GM12878 (cell line): ENCODE data around the gene MCCD1. TPM values are rescaled to one million over a fixed set of nuclear protein-coding genes. Genes with fewer than 3 reads are reported as not detected.

Experiments
- ATAC-seq: fragments of 200-7000 bp; cut with Tn5 transposase; 3 replicates; pipeline ENCODE4 v1.9.1; 2020; ENCODE audit warnings: mild to moderate bottlenecking, moderate library complexity
- Bru-seq: library from RNA; stranded (reverse); fragments of 400-500 nt; gene quantifications from one replicate; lab custom pipeline; 2021; lab: Mats Ljungman, UMichigan
- BruChase-seq, 2 experiments: library from RNA; stranded (reverse); fragments of 400-500 nt; gene quantifications; one replicate each; lab custom pipeline; 2021; lab: Mats Ljungman, UMichigan
- BruUV-seq: library from RNA; stranded (reverse); fragments of 400-500 nt; replicated peaks from 2 replicates; lab custom pipeline; 2021; lab: Mats Ljungman, UMichigan
- CTCF ChIA-PET: fragments of 300-600 bp; sonication (Branson Sonifier 250); formaldehyde crosslinking; extraction: SDS; loops from one replicate; lab custom pipeline; 2021; ENCODE audit warnings: inconsistent platforms; lab: Yijun Ruan, JAX
- POLR2A ChIA-PET: fragments of 350-600 bp; formaldehyde crosslinking; extraction: SDS; loops from one replicate; lab custom pipeline; 2021; ENCODE audit warnings: inconsistent platforms; lab: Charles Lee
- RAD21 ChIA-PET: fragments of 300-600 bp; sonication (Branson Sonifier 250); formaldehyde crosslinking; loops from one replicate; lab custom pipeline; 2023; ENCODE audit warnings: antibody characterized with exemption; ENCODE audit not compliant: unreplicated experiment; lab: Charles Lee
- SMC1A ChIA-PET: fragments of 300-600 bp; sonication (Branson Sonifier 250); formaldehyde crosslinking; loops from one replicate; lab custom pipeline; 2023; ENCODE audit not compliant: unreplicated experiment, uncharacterized antibody; lab: Charles Lee
- DNase-seq: peaks from one replicate; pipeline ENCODE4 v3.0.0-alpha.2; 2011; ENCODE audit warnings: low read depth, low spot score
- FAIRE-seq: peaks from 3 replicates; lab custom pipeline; 2011; peaks lifted over from hg19 to GRCh38; lab: Jason Lieb, UNC
- H2AFZ ChIP-seq: 2 replicates; pipeline ENCODE4 v1.6.0; 2011; ENCODE audit warnings: low read depth, low read length, control low read depth; ENCODE audit not compliant: control insufficient read depth
- H3K27ac ChIP-seq: 2 replicates; pipeline ENCODE4 v1.5.1; 2011; ENCODE audit warnings: control low read depth; ENCODE audit not compliant: control insufficient read depth, insufficient read depth
- H3K27me3 ChIP-seq, 2 experiments: replicated peaks in 1 of 2; 2 replicates each; pipeline versions ENCODE4 v1.6.0 to v1.6.1; 2011; ENCODE audit warnings: low read length in 1 of 2; ENCODE audit not compliant: control insufficient read depth in 2 of 2, insufficient read depth in 2 of 2
- H3K36me3 ChIP-seq, 2 experiments: 2 replicates each; pipeline ENCODE4 v1.5.1; 2011; ENCODE audit warnings: low read length in 1 of 2; ENCODE audit not compliant: control insufficient read depth in 2 of 2, insufficient read depth in 2 of 2
- H3K4me1 ChIP-seq: 2 replicates; pipeline ENCODE4 v1.6.1; 2011; ENCODE audit warnings: mild to moderate bottlenecking, low read length, moderate library complexity, mixed read lengths; ENCODE audit not compliant: control insufficient read depth, insufficient read depth
- H3K4me2 ChIP-seq: 2 replicates; pipeline ENCODE4 v1.6.0; 2011; ENCODE audit warnings: control low read depth; ENCODE audit not compliant: control insufficient read depth, insufficient read depth
- H3K4me3 ChIP-seq: fragments of 200-600 bp; sonication (generic); 2 replicates; pipeline ENCODE4 v1.5.1; 2016
- H3K79me2 ChIP-seq: 2 replicates; pipeline ENCODE4 v1.6.0; 2011; ENCODE audit warnings: low read length; ENCODE audit not compliant: control insufficient read depth, insufficient read depth
- H3K9ac ChIP-seq: 2 replicates; pipeline ENCODE4 v1.8.0; 2011; ENCODE audit warnings: low read length, control low read depth, mixed read lengths; ENCODE audit not compliant: control insufficient read depth, insufficient read depth
- H3K9me3 ChIP-seq: replicated peaks from 3 replicates; pipeline ENCODE4 v1.5.1; 2011; ENCODE audit warnings: mild to moderate bottlenecking, low read length; ENCODE audit not compliant: control insufficient read depth, insufficient read depth
- H4K20me1 ChIP-seq: 2 replicates; pipeline ENCODE4 v1.6.0; 2011; ENCODE audit not compliant: control insufficient read depth, insufficient read depth
- BMI1 ChIP-seq: fragments of 450-650 bp; IDR thresholded peaks from 2 replicates; pipeline ENCODE4 v1.6.1; 2016; ENCODE audit warnings: mild to moderate bottlenecking, moderate library complexity, borderline replicate concordance
- ESRRA ChIP-seq: IDR thresholded peaks from 2 replicates; pipeline ENCODE4 v1.6.1; 2012; ENCODE audit warnings: mild to moderate bottlenecking, low read length, improper control_type of control experiment
- GABPA ChIP-seq: IDR thresholded peaks from 2 replicates; pipeline ENCODE4 v1.6.1; 2014; ENCODE audit warnings: antibody characterized with exemption, low read depth, mild to moderate bottlenecking, inconsistent platforms
- JUND ChIP-seq: IDR thresholded peaks from 2 replicates; pipeline ENCODE4 v1.6.1; 2012; ENCODE audit warnings: low read depth, mild to moderate bottlenecking, low read length, improper control_type of control experiment, moderate library complexity
- MTA3 ChIP-seq: IDR thresholded peaks from 2 replicates; pipeline ENCODE4 v1.6.1; 2012; ENCODE audit warnings: low read length, inconsistent platforms, borderline replicate concordance
- NFXL1 ChIP-seq: fragments of 450-650 bp; IDR thresholded peaks from 2 replicates; pipeline ENCODE4 v1.6.1; 2017; ENCODE audit warnings: antibody characterized with exemption, mild to moderate bottlenecking, borderline replicate concordance
- NFYB ChIP-seq: IDR thresholded peaks from 2 replicates; pipeline ENCODE4 v1.6.1; 2011; ENCODE audit warnings: low read depth, mild to moderate bottlenecking, low read length, improper control_type of control experiment, moderate library complexity; ENCODE audit not compliant: insufficient read depth
- ZNF274 ChIP-seq: IDR thresholded peaks from one replicate; pipeline ENCODE4 v1.8.0; 2011; ENCODE audit not compliant: insufficient read length, insufficient read depth
- WGBS: methylation state at CpG from one replicate; pipeline ENCODE4 v1.1.6; 2016; ENCODE audit warnings: low lambda C conversion rate; ENCODE audit not compliant: insufficient replicate concordance, insufficient coverage; ENCODE audit errors: missing lambda C conversion rate; 5-methylcytosine and 5-hydroxymethylcytosine counted together
- in situ Hi-C: fragments of 300-500 bp; cut with MboI; formaldehyde crosslinking; loops from 9 replicates; pipeline ENCODE4 v1.14.3; 2018; ENCODE audit warnings: mixed read lengths
- intact Hi-C: fragments of 100-400 bp; cut with micrococcal nuclease; formaldehyde crosslinking; loops from one replicate; pipeline ENCODE4 v1.14.2; 2022; ENCODE audit not compliant: unreplicated experiment
- long read RNA-seq, 2 experiments: library from polyadenylated mRNA; unstranded; transcript quantifications; one replicate each; pipeline ENCODE4 v2.0.0, GENCODE V29; 2019 to 2020
- polyA minus RNA-seq, 3 experiments: library from RNA; depleted of rRNA, polyadenylated mRNA; stranded (reverse); fragments of >200 nt; gene quantifications; 2 replicates each; pipeline ENCODE4 v1.2.3, GENCODE V29; 2011
- polyA plus RNA-seq, 11 experiments: library from polyadenylated mRNA; depleted of rRNA in 4 of 11; unstranded in 6 of 11; stranded (reverse) in 5 of 11; fragments of >200 nt; fragmentation: Nextera tagmentation in 4 of 11; fragmentation: Illumina TruSeq in 1 of 11; extraction: Ambion mirVana in 4 of 11; extraction: Trizol in 1 of 11; gene quantifications; 1 replicate in 1 of 11; 2 replicates in 10 of 11; pipeline versions ENCODE4 v1.2.1 to v1.2.3, GENCODE V29; 2011 to 2016; ENCODE audit warnings: inconsistent platforms in 2 of 11, missing spikeins in 2 of 11, low read depth in 1 of 11
- total RNA-seq, 4 experiments: library from RNA; depleted of rRNA in 3 of 4; stranded (reverse); fragments of >200 nt in 3 of 4; fragmentation: Illumina TruSeq in 1 of 4; extraction: Trizol in 1 of 4; gene quantifications; 2 replicates each; pipeline versions ENCODE4 v1.2.1 to v1.2.3, GENCODE V29; 2013 to 2021
- TF ChIP-seq, protein P1 (sequence below): fragments of 450-650 bp; IDR thresholded peaks from 2 replicates; pipeline ENCODE4 v1.6.1; 2017; ENCODE audit warnings: antibody characterized with exemption, mild to moderate bottlenecking, moderate library complexity
- TF ChIP-seq, protein P2 (sequence below): fragments of 450-650 bp; IDR thresholded peaks from 2 replicates; pipeline ENCODE4 v1.6.1; 2017; ENCODE audit warnings: mild to moderate bottlenecking, moderate library complexity
- TF ChIP-seq, protein P3 (sequence below): fragments of 450-650 bp; IDR thresholded peaks from 2 replicates; pipeline ENCODE4 v1.6.1; 2016; ENCODE audit warnings: mild to moderate bottlenecking

The MCCD1 gene, protein sequence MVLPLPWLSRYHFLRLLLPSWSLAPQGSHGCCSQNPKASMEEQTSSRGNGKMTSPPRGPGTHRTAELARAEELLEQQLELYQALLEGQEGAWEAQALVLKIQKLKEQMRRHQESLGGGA
- not detected in 2 replicates for total RNA-seq (2013; cell fraction: nucleolus; rRNA removed)
- total RNA-seq (2014; rRNA removed) (not detected in 2 replicates), total RNA-seq (2014; rRNA removed; fragmentation: Illumina TruSeq; extraction: Trizol) (not detected in 2 replicates), total RNA-seq (2021) (not detected in 2 replicates), polyA plus RNA-seq (2011; rRNA removed) (not detected in 2 replicates), polyA plus RNA-seq (2014; fragmentation: Illumina TruSeq; extraction: Trizol) (not detected in 2 replicates), polyA plus RNA-seq (2014; fragmentation: Nextera tagmentation; extraction: Ambion mirVana) (not detected), polyA plus RNA-seq (2014; rRNA removed) (not detected in 2 replicates), polyA plus RNA-seq (2016; fragmentation: Nextera tagmentation; extraction: Ambion mirVana) (not detected), polyA minus RNA-seq (2011; rRNA and poly(A)+ RNA removed) (not detected in 2 replicates), Bru-seq, nascent RNA (not detected), BruChase-seq, experiment 1, labeled RNA remaining after a 6-hour chase (not detected), BruChase-seq, experiment 2, labeled RNA remaining after a 2-hour chase (not detected)
- not detected for polyA plus RNA-seq (2011; ENCODE audit: low read depth)
- polyA plus RNA-seq (2011; cell fraction: cytosol; rRNA removed), result not detected in 2 replicates
- polyA plus RNA-seq (2011; cell fraction: nucleus; rRNA removed), result not detected in 2 replicates
- polyA plus RNA-seq (2012), result 0.18 TPM in 1 of 2 replicates, not detected in the other
- not detected in 2 replicates for polyA minus RNA-seq (2011; cell fraction: cytosol; rRNA and poly(A)+ RNA removed)
- polyA minus RNA-seq (2011; cell fraction: nucleus; rRNA and poly(A)+ RNA removed), result not detected in 2 replicates
- long read RNA-seq, experiment 1, result 0 reads
- long read RNA-seq, experiment 2, result 0 reads

DNA sequence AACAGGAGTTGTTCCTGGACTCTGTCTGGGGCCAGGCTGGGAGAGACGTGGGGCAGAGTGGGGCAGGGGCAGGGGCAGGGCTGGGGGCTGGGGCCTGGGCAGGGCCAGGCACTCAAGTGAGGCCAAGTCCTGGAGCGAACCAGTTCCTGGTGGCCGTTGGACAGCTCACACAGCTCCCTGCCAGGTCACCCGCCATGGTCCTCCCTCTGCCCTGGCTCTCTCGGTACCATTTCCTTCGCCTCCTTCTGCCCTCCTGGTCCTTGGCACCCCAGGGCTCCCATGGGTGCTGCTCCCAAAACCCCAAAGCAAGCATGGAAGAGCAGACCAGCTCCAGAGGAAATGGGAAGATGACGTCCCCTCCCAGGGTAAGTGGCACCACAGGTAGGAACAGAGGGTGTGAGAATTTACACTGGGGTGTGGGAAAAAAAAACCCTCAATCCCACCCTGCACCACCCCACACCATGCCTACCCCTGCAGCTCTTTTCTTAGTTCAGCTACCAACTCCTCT, at the start of gene MCCD1:
Gene MCCD1, plus strand, starts transcription at position 142 of the 508 bp plus-strand sequence. Its CDS starts 53 bp downstream, at position 195.
- H3K36me3 ChIP-seq, result peaks cover 14 to 15% of the 10 kb centered on the region in 2 experiments
- intact Hi-C loops (no loop called here), in situ Hi-C loops (no loop called here)
- ChIA-PET CTCF (interaction anchor here (2.0 kb wide), 1 partner anchor 34 kb away, joined by 4 read pairs; no protein-coding TSS in a partner anchor), POLR2A (no interaction called here), SMC1A (interaction anchor here (1.0 to 1.8 kb wide), 2 partner anchors 12 to 34 kb away, joined by 3 to 5 read pairs; partner anchors contain the start of gene DDX39B), RAD21 (no interaction called here)
- H3K27ac ChIP-seq, result no peak within 1 kb of the TSS
- no peaks in the 10 kb centered on the region for H3K4me1 ChIP-seq
- H2AFZ ChIP-seq, result no peak within 1 kb of the TSS
- FAIRE-seq, result no peak
- no peak within 1 kb of the TSS for H3K4me2 ChIP-seq
- H3K9ac ChIP-seq, result no peak within 1 kb of the TSS
- no peaks in the 10 kb centered on the region for H3K9me3 ChIP-seq
- 90% methylated on average over 6 of the region's 7 CpGs for WGBS
- no peaks in the 10 kb centered on the region for H4K20me1 ChIP-seq
- peak; percentile 34 for ATAC-seq
- no peaks in the 10 kb centered on the region; the same call in 1 of the 2 replicates for H3K79me2 ChIP-seq
- no peak within 1 kb of the TSS for H3K4me3 ChIP-seq
- BruUV-seq, result no TSS peak
- no peak for DNase-seq
- no peaks in the 10 kb centered on the region for H3K27me3 ChIP-seq
- TF ChIP-seq BMI1 (no peak), NFXL1 (no peak), MTA3 (peak; percentile 63; the same call in 1 of the 2 replicates), GABPA (no peak), ESRRA (no peak), ZNF274 (no peak), NFYB (no peak), JUND (no peak)
- TF ChIP-seq, protein P1, sequence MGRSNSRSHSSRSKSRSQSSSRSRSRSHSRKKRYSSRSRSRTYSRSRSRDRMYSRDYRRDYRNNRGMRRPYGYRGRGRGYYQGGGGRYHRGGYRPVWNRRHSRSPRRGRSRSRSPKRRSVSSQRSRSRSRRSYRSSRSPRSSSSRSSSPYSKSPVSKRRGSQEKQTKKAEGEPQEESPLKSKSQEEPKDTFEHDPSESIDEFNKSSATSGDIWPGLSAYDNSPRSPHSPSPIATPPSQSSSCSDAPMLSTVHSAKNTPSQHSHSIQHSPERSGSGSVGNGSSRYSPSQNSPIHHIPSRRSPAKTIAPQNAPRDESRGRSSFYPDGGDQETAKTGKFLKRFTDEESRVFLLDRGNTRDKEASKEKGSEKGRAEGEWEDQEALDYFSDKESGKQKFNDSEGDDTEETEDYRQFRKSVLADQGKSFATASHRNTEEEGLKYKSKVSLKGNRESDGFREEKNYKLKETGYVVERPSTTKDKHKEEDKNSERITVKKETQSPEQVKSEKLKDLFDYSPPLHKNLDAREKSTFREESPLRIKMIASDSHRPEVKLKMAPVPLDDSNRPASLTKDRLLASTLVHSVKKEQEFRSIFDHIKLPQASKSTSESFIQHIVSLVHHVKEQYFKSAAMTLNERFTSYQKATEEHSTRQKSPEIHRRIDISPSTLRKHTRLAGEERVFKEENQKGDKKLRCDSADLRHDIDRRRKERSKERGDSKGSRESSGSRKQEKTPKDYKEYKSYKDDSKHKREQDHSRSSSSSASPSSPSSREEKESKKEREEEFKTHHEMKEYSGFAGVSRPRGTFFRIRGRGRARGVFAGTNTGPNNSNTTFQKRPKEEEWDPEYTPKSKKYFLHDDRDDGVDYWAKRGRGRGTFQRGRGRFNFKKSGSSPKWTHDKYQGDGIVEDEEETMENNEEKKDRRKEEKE, result no peak
- TF ChIP-seq, protein P2, sequence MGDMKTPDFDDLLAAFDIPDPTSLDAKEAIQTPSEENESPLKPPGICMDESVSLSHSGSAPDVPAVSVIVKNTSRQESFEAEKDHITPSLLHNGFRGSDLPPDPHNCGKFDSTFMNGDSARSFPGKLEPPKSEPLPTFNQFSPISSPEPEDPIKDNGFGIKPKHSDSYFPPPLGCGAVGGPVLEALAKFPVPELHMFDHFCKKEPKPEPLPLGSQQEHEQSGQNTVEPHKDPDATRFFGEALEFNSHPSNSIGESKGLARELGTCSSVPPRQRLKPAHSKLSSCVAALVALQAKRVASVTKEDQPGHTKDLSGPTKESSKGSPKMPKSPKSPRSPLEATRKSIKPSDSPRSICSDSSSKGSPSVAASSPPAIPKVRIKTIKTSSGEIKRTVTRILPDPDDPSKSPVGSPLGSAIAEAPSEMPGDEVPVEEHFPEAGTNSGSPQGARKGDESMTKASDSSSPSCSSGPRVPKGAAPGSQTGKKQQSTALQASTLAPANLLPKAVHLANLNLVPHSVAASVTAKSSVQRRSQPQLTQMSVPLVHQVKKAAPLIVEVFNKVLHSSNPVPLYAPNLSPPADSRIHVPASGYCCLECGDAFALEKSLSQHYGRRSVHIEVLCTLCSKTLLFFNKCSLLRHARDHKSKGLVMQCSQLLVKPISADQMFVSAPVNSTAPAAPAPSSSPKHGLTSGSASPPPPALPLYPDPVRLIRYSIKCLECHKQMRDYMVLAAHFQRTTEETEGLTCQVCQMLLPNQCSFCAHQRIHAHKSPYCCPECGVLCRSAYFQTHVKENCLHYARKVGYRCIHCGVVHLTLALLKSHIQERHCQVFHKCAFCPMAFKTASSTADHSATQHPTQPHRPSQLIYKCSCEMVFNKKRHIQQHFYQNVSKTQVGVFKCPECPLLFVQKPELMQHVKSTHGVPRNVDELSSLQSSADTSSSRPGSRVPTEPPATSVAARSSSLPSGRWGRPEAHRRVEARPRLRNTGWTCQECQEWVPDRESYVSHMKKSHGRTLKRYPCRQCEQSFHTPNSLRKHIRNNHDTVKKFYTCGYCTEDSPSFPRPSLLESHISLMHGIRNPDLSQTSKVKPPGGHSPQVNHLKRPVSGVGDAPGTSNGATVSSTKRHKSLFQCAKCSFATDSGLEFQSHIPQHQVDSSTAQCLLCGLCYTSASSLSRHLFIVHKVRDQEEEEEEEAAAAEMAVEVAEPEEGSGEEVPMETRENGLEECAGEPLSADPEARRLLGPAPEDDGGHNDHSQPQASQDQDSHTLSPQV, result no peak
- TF ChIP-seq, protein P3, sequence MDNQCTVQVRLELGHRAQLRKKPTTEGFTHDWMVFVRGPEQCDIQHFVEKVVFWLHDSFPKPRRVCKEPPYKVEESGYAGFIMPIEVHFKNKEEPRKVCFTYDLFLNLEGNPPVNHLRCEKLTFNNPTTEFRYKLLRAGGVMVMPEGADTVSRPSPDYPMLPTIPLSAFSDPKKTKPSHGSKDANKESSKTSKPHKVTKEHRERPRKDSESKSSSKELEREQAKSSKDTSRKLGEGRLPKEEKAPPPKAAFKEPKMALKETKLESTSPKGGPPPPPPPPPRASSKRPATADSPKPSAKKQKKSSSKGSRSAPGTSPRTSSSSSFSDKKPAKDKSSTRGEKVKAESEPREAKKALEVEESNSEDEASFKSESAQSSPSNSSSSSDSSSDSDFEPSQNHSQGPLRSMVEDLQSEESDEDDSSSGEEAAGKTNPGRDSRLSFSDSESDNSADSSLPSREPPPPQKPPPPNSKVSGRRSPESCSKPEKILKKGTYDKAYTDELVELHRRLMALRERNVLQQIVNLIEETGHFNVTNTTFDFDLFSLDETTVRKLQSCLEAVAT, result no peak
